ENCODE data around the gene HECW1. TPM values are rescaled to one million over a fixed set of nuclear protein-coding genes. Genes with fewer than 3 reads are reported as not detected.

HECW1 gene
- total RNA-seq, 2 experiments from 2014 or later = not detected

DNA sequence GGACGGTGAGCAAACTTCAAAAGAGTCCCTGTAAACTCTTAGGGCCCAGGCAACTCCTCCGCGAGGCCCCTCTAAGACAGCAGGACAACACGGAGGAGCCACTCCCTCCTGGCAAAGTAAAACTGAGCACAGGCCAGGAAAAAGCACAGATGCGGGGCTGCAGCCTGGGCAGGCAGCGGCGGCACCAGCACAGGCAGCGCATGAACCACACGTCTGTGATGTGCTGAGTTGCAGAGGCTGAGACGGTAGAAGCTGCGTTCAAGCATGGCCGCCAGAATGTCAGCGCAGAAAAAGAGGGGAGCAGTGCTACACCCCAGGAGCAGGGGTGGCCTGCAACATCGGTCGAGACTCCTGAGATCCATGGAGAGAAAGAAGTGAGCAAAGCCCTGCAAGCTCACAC lies 424.3 kb downstream of the HECW1 start:
- H3K27ac Mint-ChIP-seq = no peak overlapping the region
- DNase-seq = no peak
- POLR2A ChIA-PET = interaction anchor here (0.6 kb wide), 1 partner anchor 160 kb away, joined by 3 read pairs; no protein-coding TSS in a partner anchor

DNA sequence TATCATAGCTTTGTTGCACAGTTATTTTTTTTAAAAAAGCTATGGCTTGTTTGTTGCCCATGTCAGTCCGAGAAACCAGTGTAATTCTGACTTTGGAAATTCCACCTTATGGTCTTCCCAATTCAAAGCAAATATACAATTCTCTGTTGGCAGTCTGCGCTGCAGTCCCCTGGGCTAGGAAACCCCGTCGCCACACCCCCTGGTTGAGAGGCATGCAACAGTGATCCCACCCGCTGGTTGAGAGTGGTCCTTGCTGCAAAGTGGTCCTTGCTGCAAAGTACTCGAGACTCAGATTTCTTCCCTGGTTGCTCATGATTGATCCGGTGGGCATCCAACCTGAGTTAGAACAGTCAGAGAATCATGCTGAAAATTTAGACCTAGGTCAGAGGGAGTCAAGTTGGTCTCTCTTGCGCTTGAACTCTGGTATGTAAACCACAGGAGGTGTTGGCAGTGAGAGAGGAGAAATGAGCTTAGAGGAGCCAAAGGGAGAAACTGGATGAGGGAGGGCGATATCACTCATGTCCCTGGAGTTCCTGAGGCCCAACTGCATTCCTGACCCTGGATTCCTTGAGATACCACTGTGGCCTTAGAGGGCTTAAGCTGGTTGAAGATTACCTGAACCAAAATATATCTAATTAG lies 425.4 kb downstream of the HECW1 start:
- ChIA-PET CTCF (interaction anchor here (0.6 to 1.0 kb wide), 2 partner anchors 83 to 175 kb away, joined by 3 to 4 read pairs; no protein-coding TSS in a partner anchor), POLR2A (no interaction called here)
- no peak for ATAC-seq
- no peak for DNase-seq
- Mint-ChIP-seq H3K9me3 (ENCODE audit: insufficient read depth) (no peaks in the 10 kb centered on the region), H3K4me3 (no peak overlapping the region), H3K4me1 (ENCODE audit: low read depth) (no peaks in the 10 kb centered on the region), H3K27me3 (ENCODE audit: low read depth) (peaks cover 10% of the 10 kb centered on the region), H3K36me3 (ENCODE audit: low read depth) (no peaks in the 10 kb centered on the region), H3K27ac (no peak overlapping the region)

More for the DNA sequence above, 424.3 kb downstream of the HECW1 start:
- Mint-ChIP-seq H3K36me3 (ENCODE audit: low read depth) (no peaks in the 10 kb centered on the region), H3K9me3 (ENCODE audit: insufficient read depth) (no peaks in the 10 kb centered on the region), H3K4me1 (ENCODE audit: low read depth) (no peaks in the 10 kb centered on the region), H3K27me3 (ENCODE audit: low read depth) (peaks cover 3% of the 10 kb centered on the region), H3K4me3 (no peak overlapping the region)
- no peak for ATAC-seq
- CTCF ChIA-PET = interaction anchor here (1.0 kb wide), 1 partner anchor 82 kb away, joined by 4 read pairs; no protein-coding TSS in a partner anchor

DNA sequence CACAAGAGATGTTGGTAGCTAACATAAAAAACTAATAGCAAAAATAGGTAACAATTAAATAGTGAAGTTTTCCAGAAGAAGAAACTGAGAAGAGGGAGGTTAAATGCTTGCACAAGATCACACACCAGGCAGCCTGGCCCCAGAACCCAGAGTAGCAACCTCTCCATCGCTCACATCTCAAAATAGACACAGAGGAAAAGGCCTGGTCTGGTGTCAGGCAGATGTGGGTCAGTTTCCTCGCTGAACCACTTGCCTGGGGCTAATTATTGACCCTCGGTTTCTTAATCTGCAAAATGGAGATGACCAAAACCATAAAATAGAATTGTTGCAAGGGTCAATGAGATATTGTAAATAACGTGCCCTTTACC lies 425.9 kb downstream of the HECW1 start:
- CTCF ChIA-PET = interaction anchor here (0.6 kb wide), 1 partner anchor 174 kb away, joined by 3 read pairs; no protein-coding TSS in a partner anchor
- ATAC-seq (no peak), DNase-seq (no peak)
- H3K9me3 Mint-ChIP-seq (ENCODE audit: insufficient read depth) = no peaks in the 10 kb centered on the region
- H3K4me1 Mint-ChIP-seq (ENCODE audit: low read depth) = no peaks in the 10 kb centered on the region
- POLR2A ChIA-PET = no interaction called here
- H3K36me3 Mint-ChIP-seq (ENCODE audit: low read depth) = no peaks in the 10 kb centered on the region
- peaks cover 10% of the 10 kb centered on the region for H3K27me3 Mint-ChIP-seq (ENCODE audit: low read depth)
- no peak overlapping the region for H3K27ac Mint-ChIP-seq
- no peak overlapping the region for H3K4me3 Mint-ChIP-seq

DNA sequence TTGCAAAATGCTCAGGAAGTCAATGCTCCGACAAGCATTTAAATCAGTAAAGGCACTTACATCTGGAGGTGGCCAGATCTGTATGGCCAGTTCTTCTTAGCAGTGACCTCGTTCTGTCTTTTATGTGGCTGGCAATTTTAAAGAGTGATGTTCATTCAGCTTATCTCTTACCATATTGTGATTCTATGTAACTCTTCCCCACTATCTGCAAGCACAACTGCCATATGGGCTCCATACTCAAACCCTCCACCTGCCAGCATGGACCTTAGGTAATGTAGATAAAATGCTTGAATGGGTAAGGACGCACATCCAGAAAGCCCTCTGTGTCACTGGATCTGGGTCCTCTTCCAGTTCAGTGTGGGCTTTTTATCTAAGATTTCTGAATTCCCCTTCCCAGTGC lies 428.0 kb downstream of the HECW1 start:
- no peak overlapping the region for H3K4me3 Mint-ChIP-seq
- no peaks in the 10 kb centered on the region for H3K36me3 Mint-ChIP-seq (ENCODE audit: low read depth)
- ChIA-PET CTCF (interaction anchor here (0.8 kb wide), 1 partner anchor 101 kb away, joined by 3 read pairs; no protein-coding TSS in a partner anchor), POLR2A (no interaction called here)
- H3K27ac Mint-ChIP-seq = no peak overlapping the region
- ATAC-seq (no peak), DNase-seq (no peak)
- peaks cover 19% of the 10 kb centered on the region for H3K27me3 Mint-ChIP-seq (ENCODE audit: low read depth)
- no peaks in the 10 kb centered on the region for H3K9me3 Mint-ChIP-seq (ENCODE audit: insufficient read depth)
- H3K4me1 Mint-ChIP-seq (ENCODE audit: low read depth) = no peaks in the 10 kb centered on the region

DNA sequence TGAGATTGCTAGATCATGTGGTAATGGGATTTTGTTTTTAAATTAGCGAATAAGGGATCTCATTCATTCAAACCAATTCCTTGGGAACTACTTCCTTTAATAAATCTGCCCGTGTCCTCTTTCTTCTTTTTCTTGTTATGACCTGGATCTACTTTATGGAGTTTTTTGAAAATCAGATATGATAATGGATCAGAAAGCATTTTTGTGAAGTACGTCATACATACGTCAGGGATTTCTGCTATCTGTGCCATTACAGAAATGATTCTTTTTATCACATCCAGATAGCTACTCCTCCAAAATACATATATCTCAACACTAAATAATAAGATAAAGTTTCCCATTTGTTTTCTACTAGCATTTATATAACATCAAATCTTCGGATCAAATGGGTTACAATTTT lies 430.3 kb downstream of the HECW1 start:
- Mint-ChIP-seq H3K36me3 (ENCODE audit: low read depth) (no peaks in the 10 kb centered on the region), H3K4me3 (no peak overlapping the region), H3K4me1 (ENCODE audit: low read depth) (no peaks in the 10 kb centered on the region), H3K9me3 (ENCODE audit: insufficient read depth) (no peaks in the 10 kb centered on the region), H3K27ac (no peak overlapping the region), H3K27me3 (ENCODE audit: low read depth) (peaks cover 31% of the 10 kb centered on the region)
- ATAC-seq = no peak
- no peak for DNase-seq
- ChIA-PET POLR2A (no interaction called here), CTCF (no interaction called here)

DNA sequence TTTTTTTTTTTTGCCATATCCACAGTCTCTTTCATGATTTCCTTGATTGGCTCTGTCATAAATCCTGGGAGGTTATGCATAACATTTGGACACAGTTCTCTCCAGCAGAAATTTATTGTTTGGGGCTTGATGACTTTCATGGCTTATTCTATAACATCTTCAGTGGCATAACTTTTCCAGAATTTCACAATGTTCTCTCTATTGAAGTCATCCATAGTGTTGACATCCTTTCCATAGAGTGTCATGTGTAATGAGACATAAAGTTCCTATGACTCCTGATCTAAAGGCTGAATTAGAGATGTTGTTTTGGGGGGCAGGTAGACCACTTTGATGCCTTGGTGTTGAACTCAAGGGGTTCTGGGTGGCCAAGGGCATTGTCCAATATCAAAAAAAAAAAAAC lies 433.8 kb downstream of the HECW1 start:
- H3K27ac Mint-ChIP-seq = no peak overlapping the region
- H3K4me3 Mint-ChIP-seq = no peak overlapping the region
- no peaks in the 10 kb centered on the region for H3K4me1 Mint-ChIP-seq (ENCODE audit: low read depth)
- ChIA-PET CTCF (no interaction called here), POLR2A (no interaction called here)
- DNase-seq (no peak), ATAC-seq (no peak)
- no peaks in the 10 kb centered on the region for H3K9me3 Mint-ChIP-seq (ENCODE audit: insufficient read depth)
- H3K27me3 Mint-ChIP-seq (ENCODE audit: low read depth) = peaks cover 34% of the 10 kb centered on the region
- no peaks in the 10 kb centered on the region for H3K36me3 Mint-ChIP-seq (ENCODE audit: low read depth)

DNA sequence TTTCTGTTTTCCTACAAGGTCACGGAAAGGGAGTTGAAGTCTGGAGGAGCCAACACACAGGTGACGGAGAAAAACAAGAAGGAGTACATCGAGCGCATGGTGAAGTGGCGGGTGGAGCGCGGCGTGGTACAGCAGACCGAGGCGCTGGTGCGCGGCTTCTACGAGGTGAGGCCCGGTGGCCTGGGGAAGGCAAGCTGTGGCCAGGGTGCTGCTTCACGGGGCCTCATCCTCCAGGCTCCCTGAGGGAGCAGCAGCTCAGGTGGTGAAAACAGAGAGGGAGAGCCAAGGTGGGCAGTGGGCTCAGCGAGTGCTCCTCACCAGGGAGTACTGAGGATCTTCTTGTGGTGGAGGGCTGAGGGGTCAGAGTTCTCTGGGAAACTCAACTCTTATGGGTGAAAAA lies 438.0 kb downstream of the HECW1 start:
- Mint-ChIP-seq H3K36me3 (ENCODE audit: low read depth) (no peaks in the 10 kb centered on the region), H3K27me3 (ENCODE audit: low read depth) (peaks cover 19% of the 10 kb centered on the region), H3K27ac (no peak overlapping the region), H3K4me3 (no peak overlapping the region), H3K4me1 (ENCODE audit: low read depth) (peaks cover 26% of the 10 kb centered on the region), H3K9me3 (ENCODE audit: insufficient read depth) (no peaks in the 10 kb centered on the region)
- ChIA-PET POLR2A (no interaction called here), CTCF (no interaction called here)
- no peak for ATAC-seq
- DNase-seq = no peak

DNA sequence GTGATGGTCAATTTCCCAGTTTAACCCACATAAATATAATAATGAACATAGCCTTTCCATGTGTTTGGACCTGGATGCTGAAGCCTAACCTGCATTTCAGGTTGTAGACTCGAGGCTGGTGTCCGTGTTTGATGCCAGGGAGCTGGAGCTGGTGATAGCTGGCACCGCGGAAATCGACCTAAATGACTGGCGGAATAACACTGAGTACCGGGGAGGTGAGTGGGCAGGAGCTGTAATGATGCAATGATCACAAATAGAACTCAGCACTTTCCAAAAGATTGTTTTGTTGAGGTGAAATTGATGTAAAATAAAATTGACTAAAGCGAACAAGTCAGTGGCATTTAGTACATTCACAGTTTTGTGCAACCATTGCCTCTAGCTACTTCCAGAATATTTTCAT lies 439.7 kb downstream of the HECW1 start:
- no peak for ATAC-seq
- Mint-ChIP-seq H3K4me1 (ENCODE audit: low read depth) (peaks cover 29% of the 10 kb centered on the region), H3K36me3 (ENCODE audit: low read depth) (no peaks in the 10 kb centered on the region)

DNA sequence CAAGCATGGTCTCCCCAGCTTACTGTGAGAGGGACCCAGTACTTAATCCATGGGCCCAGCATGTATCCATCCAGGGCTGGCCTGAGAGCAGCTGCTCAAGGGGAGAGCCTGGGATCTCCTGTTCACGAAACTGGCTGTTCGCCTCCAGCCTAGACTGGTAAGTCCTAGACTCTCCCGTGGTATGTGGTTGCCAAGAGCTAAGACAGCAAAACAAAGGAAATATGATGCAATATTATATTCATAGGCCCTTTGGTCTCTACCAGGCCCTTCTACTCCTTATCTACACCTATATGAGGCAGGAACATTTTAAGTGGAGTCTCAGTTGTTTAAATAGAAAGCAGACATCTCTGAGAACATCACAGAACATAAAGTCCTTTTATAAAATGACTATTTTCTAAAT lies 441.6 kb downstream of the HECW1 start:
- peak; percentile 81 for ATAC-seq
- ChIA-PET POLR2A (no interaction called here), CTCF (interaction anchor here (0.5 to 1.3 kb wide), 3 partner anchors 28 to 114 kb away, joined by 3 read pairs; no protein-coding TSS in a partner anchor)
- H3K4me3 Mint-ChIP-seq = no peak overlapping the region
- H3K36me3 Mint-ChIP-seq (ENCODE audit: low read depth) = no peaks in the 10 kb centered on the region
- H3K9me3 Mint-ChIP-seq (ENCODE audit: insufficient read depth) = no peaks in the 10 kb centered on the region
- peak overlapping the region; percentile 55 for H3K27ac Mint-ChIP-seq
- DNase-seq = no peak
- peaks cover 31% of the 10 kb centered on the region for H3K4me1 Mint-ChIP-seq (ENCODE audit: low read depth)
- H3K27me3 Mint-ChIP-seq (ENCODE audit: low read depth) = peaks cover 15% of the 10 kb centered on the region

More for the DNA sequence above, 439.7 kb downstream of the HECW1 start:
- no peaks in the 10 kb centered on the region for H3K9me3 Mint-ChIP-seq (ENCODE audit: insufficient read depth)
- no peak overlapping the region for H3K4me3 Mint-ChIP-seq
- ChIA-PET CTCF (interaction anchor here (1.3 kb wide), 1 partner anchor 12 kb away, joined by 3 read pairs; no protein-coding TSS in a partner anchor), POLR2A (interaction anchor here (1.0 kb wide), 1 partner anchor 176 kb away, joined by 4 read pairs; no protein-coding TSS in a partner anchor)
- peaks cover 14% of the 10 kb centered on the region for H3K27me3 Mint-ChIP-seq (ENCODE audit: low read depth)
- DNase-seq = no peak
- no peak overlapping the region for H3K27ac Mint-ChIP-seq

DNA sequence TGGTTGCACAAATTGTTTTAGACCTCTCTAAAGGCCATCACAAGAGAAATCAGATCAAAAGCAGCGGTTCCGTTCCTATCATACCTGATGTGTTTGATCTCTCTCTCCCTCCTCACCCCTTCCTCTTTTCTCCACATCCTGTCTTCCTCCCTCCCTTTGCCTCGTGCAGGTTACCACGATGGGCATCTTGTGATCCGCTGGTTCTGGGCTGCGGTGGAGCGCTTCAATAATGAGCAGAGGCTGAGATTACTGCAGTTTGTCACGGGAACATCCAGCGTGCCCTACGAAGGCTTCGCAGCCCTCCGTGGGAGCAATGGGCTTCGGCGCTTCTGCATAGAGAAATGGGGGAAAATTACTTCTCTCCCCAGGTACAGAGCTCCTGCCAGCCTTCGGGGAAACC lies 442.0 kb downstream of the HECW1 start:
- ChIA-PET POLR2A (no interaction called here), CTCF (interaction anchor here (1.2 to 1.3 kb wide), 2 partner anchors 28 to 115 kb away, joined by 3 read pairs; no protein-coding TSS in a partner anchor)
- H3K27ac Mint-ChIP-seq = peak overlapping the region; percentile 55
- peaks cover 15% of the 10 kb centered on the region for H3K27me3 Mint-ChIP-seq (ENCODE audit: low read depth)
- DNase-seq = peak; percentile 49
- H3K4me3 Mint-ChIP-seq = no peak overlapping the region
- no peaks in the 10 kb centered on the region for H3K9me3 Mint-ChIP-seq (ENCODE audit: insufficient read depth)
- peaks cover 31% of the 10 kb centered on the region for H3K4me1 Mint-ChIP-seq (ENCODE audit: low read depth)
- ATAC-seq = peak; percentile 49
- no peaks in the 10 kb centered on the region for H3K36me3 Mint-ChIP-seq (ENCODE audit: low read depth)

DNA sequence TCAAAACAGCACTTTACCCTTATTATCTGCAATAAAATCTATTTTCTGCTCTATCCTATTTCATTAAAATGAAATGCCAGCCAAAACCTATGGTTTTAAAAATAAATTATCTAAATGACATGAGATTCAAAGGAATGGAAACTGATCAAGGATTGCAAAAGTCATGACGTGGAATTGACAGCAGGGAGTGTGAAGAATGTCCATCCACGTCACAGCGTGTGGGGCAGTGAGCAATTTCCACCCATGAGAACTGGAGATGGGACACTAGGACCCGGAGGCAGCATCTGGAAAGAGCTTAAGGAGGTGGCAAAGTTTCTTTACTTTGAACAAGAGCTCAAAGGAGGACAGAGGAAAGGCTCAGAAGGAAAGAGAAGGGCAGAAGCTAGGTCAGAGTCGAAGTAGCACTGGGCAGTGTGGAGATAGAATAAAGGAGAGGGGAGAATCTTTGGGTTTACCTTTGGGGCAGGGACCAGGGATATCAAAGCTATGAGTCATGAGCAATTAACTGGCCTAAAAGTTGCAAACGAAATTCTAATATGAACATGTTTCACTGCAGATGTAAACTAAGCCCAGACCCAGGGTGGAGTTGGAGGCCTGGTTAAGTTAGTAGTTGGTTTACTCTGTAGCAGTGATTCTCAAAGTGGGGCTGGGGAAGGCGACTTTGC lies 445.5 kb downstream of the HECW1 start:
- ChIA-PET POLR2A (no interaction called here), CTCF (interaction anchor here (1.2 kb wide), 1 partner anchor 25 kb away, joined by 6 read pairs; the partner anchor contains the start of gene STK17A)
- Mint-ChIP-seq H3K27ac (no peak overlapping the region), H3K36me3 (ENCODE audit: low read depth) (no peaks in the 10 kb centered on the region), H3K27me3 (ENCODE audit: low read depth) (peaks cover 27% of the 10 kb centered on the region), H3K4me3 (no peak overlapping the region), H3K9me3 (ENCODE audit: insufficient read depth) (no peaks in the 10 kb centered on the region), H3K4me1 (ENCODE audit: low read depth) (peaks cover 28% of the 10 kb centered on the region)
- ATAC-seq (no peak), DNase-seq (no peak)

Measured in activated CD8-positive, alpha-beta T cell treated with anti-CD3 and anti-CD28 coated beads, Interleukin-2, amount 10 ng/mL, durations not matched to agents 7 days and 5 days (primary cell).